ENCODE data around the gene CSNK1G3. TPM values are rescaled to one million over a fixed set of nuclear protein-coding genes. Genes with fewer than 3 reads are reported as not detected.

The CSNK1G3 gene
- total RNA-seq, 1 donor from 2014 or later: 82.7 TPM

GRCh38 chr5:123549256-123549904, 37.4 kb downstream of the CSNK1G3 start:
- ATAC-seq (ENCODE audit: low read depth): peak; percentile 95
- no peaks in the 10 kb centered on the region for H3K27me3 Mint-ChIP-seq
- peak overlapping the region; percentile 68 for H3K4me3 Mint-ChIP-seq
- peaks cover 26% of the 10 kb centered on the region for H3K36me3 Mint-ChIP-seq (ENCODE audit: low read depth)
- POLR2A ChIA-PET: interaction anchor here (0.6 to 3.7 kb wide), 5 partner anchors 13 to 126 kb away, joined by 3 to 44 read pairs (median 4); partner anchors contain the start of genes CEP120 and CSNK1G3
- intact Hi-C loops (cut with micrococcal nuclease): loop anchor here (1.0 to 2.0 kb wide), 3 partner anchors 29 to 126 kb away; partner anchors contain the start of genes CEP120 and CSNK1G3
- peaks cover 61% of the 10 kb centered on the region for H3K4me1 Mint-ChIP-seq
- DNase-seq: peak; percentile 42
- CTCF ChIA-PET: interaction anchor here (1.0 to 2.0 kb wide), 2 partner anchors 61 to 126 kb away, joined by 3 to 10 read pairs; partner anchors contain the start of gene CEP120
- H3K27ac Mint-ChIP-seq: peak overlapping the region; percentile 91
- no peaks in the 10 kb centered on the region for H3K9me3 Mint-ChIP-seq
- no peak for TF ChIP-seq CTCF (IDR thresholded peaks at IDR 0.05)

GRCh38 chr5:123554601-123555000, 42.6 kb downstream of the CSNK1G3 start:
- Mint-ChIP-seq H3K9me3 (no peaks in the 10 kb centered on the region), H3K36me3 (ENCODE audit: low read depth) (peaks cover 45% of the 10 kb centered on the region), H3K27me3 (no peaks in the 10 kb centered on the region), H3K4me3 (no peak overlapping the region), H3K4me1 (peaks cover 38% of the 10 kb centered on the region), H3K27ac (no peak overlapping the region)
- intact Hi-C loops (cut with micrococcal nuclease): no loop called here
- CTCF ChIA-PET: interaction anchor here (1.0 kb wide), 1 partner anchor 52 kb away, joined by 3 read pairs; no protein-coding TSS in a partner anchor
- ATAC-seq (ENCODE audit: low read depth): no peak
- TF ChIP-seq CTCF (IDR thresholded peaks at IDR 0.05): no peak
- POLR2A ChIA-PET: no interaction called here
- DNase-seq: no peak

GRCh38 chr5:123557907-123558306, 45.9 kb downstream of the CSNK1G3 start:
- ATAC-seq (ENCODE audit: low read depth) (no peak), DNase-seq (no peak)
- ChIA-PET POLR2A (no interaction called here), CTCF (no interaction called here)
- no peaks in the 10 kb centered on the region for H3K27me3 Mint-ChIP-seq
- no peak overlapping the region for H3K4me3 Mint-ChIP-seq
- intact Hi-C loops (cut with micrococcal nuclease): loop anchor here (1.0 to 2.0 kb wide), 3 partner anchors 8 to 15 kb away; no protein-coding TSS in a partner anchor
- peaks cover 30% of the 10 kb centered on the region for H3K4me1 Mint-ChIP-seq
- H3K9me3 Mint-ChIP-seq: no peaks in the 10 kb centered on the region
- H3K36me3 Mint-ChIP-seq (ENCODE audit: low read depth): peaks cover 55% of the 10 kb centered on the region
- no peak overlapping the region for H3K27ac Mint-ChIP-seq
- no peak for TF ChIP-seq CTCF (IDR thresholded peaks at IDR 0.05)

GRCh38 chr5:123558762-123559433, 46.9 kb downstream of the CSNK1G3 start:
- Mint-ChIP-seq H3K36me3 (ENCODE audit: low read depth) (peaks cover 51% of the 10 kb centered on the region), H3K27ac (no peak overlapping the region), H3K4me3 (no peak overlapping the region), H3K27me3 (no peaks in the 10 kb centered on the region), H3K4me1 (peaks cover 28% of the 10 kb centered on the region), H3K9me3 (no peaks in the 10 kb centered on the region)
- ChIA-PET CTCF (interaction anchor here (0.7 kb wide), 1 partner anchor 1043 kb away, joined by 3 read pairs; no protein-coding TSS in a partner anchor), POLR2A (no interaction called here)
- no peak for TF ChIP-seq CTCF (IDR thresholded peaks at IDR 0.05)
- DNase-seq: no peak
- no peak for ATAC-seq (ENCODE audit: low read depth)
- intact Hi-C loops (cut with micrococcal nuclease): loop anchor here (1.0 to 2.0 kb wide), 2 partner anchors 9 to 14 kb away; no protein-coding TSS in a partner anchor

- ATAC-seq (ENCODE audit: low read depth) (no peak), DNase-seq (no peak)
- H3K36me3 Mint-ChIP-seq (ENCODE audit: low read depth): peaks cover 48% of the 10 kb centered on the region
- ChIA-PET CTCF (no interaction called here), POLR2A (no interaction called here)
- no peak overlapping the region for H3K4me3 Mint-ChIP-seq
- no peaks in the 10 kb centered on the region for H3K9me3 Mint-ChIP-seq
- TF ChIP-seq CTCF (IDR thresholded peaks at IDR 0.05): no peak
- H3K27ac Mint-ChIP-seq: no peak overlapping the region
- H3K27me3 Mint-ChIP-seq: no peaks in the 10 kb centered on the region
- peaks cover 24% of the 10 kb centered on the region for H3K4me1 Mint-ChIP-seq
- intact Hi-C loops (cut with micrococcal nuclease): loop anchor here (2.0 kb wide), 1 partner anchor 13 kb away; no protein-coding TSS in a partner anchor
These were observed 47.4 kb downstream of the CSNK1G3 start for GRCh38 chr5:123559434-123559775.
